K562 (cell line): ENCODE data around the gene HOXA11.

Experiments used
- CREB1 ChIP-seq, 2 experiments: sonication (generic) in 1 of 2; formaldehyde crosslinking in 1 of 2; IDR thresholded peaks; 2 replicates each; pipeline versions ENCODE4 v1.6.1 to v1.8.0; 2012 to 2022; ENCODE audit warnings: inconsistent platforms in 1 of 2, mild to moderate bottlenecking in 1 of 2, missing genetic modification reagents in 1 of 2, moderate library complexity in 1 of 2
- EZH2 ChIP-seq: IDR thresholded peaks from 2 replicates; pipeline ENCODE4 v1.6.1; 2012; ENCODE audit warnings: low read depth, mild to moderate bottlenecking, inconsistent platforms, low read length, borderline replicate concordance
- RBM15 ChIP-seq: fragments of 200-400 bp; formaldehyde crosslinking; IDR thresholded peaks from 2 replicates; pipeline ENCODE4 v1.6.1; 2018; ENCODE audit warnings: mild to moderate bottlenecking, low read length, moderate library complexity; ENCODE audit not compliant: insufficient read depth
- TF ChIP-seq, protein P1 (sequence below): sonication (generic); formaldehyde crosslinking; IDR thresholded peaks from 2 replicates; pipeline ENCODE4 v1.8.1; 2023; ENCODE audit warnings: mild to moderate bottlenecking, missing genetic modification reagents

GRCh38 chr7:27161214-27161720, 23.8 kb downstream of the HOXA11 start:
- TF ChIP-seq EZH2 (no peak), CREB1 (IDR thresholded peaks at IDR 0.05) (no peak), CREB1 (CRISPR knock-in tag; IDR thresholded peaks at IDR 0.05) (no peak), RBM15 (no peak)
- TF ChIP-seq, protein P1, sequence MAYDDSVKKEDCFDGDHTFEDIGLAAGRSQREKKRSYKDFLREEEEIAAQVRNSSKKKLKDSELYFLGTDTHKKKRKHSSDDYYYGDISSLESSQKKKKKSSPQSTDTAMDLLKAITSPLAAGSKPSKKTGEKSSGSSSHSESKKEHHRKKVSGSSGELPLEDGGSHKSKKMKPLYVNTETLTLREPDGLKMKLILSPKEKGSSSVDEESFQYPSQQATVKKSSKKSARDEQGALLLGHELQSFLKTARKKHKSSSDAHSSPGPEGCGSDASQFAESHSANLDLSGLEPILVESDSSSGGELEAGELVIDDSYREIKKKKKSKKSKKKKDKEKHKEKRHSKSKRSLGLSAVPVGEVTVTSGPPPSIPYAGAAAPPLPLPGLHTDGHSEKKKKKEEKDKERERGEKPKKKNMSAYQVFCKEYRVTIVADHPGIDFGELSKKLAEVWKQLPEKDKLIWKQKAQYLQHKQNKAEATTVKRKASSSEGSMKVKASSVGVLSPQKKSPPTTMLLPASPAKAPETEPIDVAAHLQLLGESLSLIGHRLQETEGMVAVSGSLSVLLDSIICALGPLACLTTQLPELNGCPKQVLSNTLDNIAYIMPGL (CRISPR knock-in tag) = no peak
